NT2/D1 (cell line): ENCODE measurements around the gene CYP4B1.
"Not testable (repeated sequence)": the region's sequence is repeated elsewhere in the genome, so short reads cannot be mapped to it uniquely, and the experiment has no call there.

Source experiments
- SUZ12 ChIP-seq: IDR thresholded peaks from 2 replicates; pipeline ENCODE4 v1.6.1; 2011; ENCODE audit not compliant: insufficient read length, insufficient read depth; ENCODE audit errors: extremely low read depth
- YY1 ChIP-seq: IDR thresholded peaks from 2 replicates; pipeline ENCODE4 v1.6.1; 2011; ENCODE audit not compliant: insufficient read length, insufficient read depth
- ZNF274 ChIP-seq: IDR thresholded peaks from 2 replicates; pipeline ENCODE4 v1.6.1; 2011; ENCODE audit warnings: mild to moderate bottlenecking, low read depth, low read length

- not testable (repeated sequence) for TF ChIP-seq SUZ12, YY1, ZNF274
Observed at GRCh38 chr1:46826892-46827291, 28.0 kb downstream of the CYP4B1 start.
